ENCODE results near the gene CADM3.

DNA sequence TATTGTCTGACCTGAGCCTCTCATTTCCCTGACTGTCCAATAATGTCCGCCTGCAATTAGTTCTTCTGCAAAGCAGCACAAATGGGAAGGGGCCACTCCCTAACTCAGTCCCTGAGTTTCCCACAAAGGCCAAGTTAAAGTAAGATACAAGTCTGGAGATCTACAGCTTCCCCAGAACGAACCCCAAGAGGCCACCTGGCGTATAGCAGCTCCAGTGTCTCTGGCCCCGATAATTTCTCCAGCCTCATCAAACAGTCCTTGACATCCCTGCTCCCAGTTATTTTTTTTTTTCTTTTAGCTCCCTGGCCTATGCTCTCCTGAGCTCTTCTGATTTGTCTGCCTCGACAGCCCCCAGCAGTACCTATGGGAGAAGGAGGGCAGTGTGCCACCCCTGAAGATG lies 25.1 kb downstream of the CADM3 start:
- TF ChIP-seq JUNB (IDR thresholded peaks at IDR 0.05) (no peak), RAD21 (conservative IDR thresholded peaks at IDR 0.05 in 1 of 2, IDR thresholded peaks at IDR 0.05 in 1 of 2) (no peak), EP300 (IDR thresholded peaks at IDR 0.05) (no peak), POLR2A (IDR thresholded peaks at IDR 0.05; ENCODE audit: low read length) (no peak), MYC (IDR thresholded peaks at IDR 0.05; ENCODE audit: borderline replicate concordance, low read length) (no peak), MAX (IDR thresholded peaks at IDR 0.05) (no peak)
- TF ChIP-seq, protein P1, sequence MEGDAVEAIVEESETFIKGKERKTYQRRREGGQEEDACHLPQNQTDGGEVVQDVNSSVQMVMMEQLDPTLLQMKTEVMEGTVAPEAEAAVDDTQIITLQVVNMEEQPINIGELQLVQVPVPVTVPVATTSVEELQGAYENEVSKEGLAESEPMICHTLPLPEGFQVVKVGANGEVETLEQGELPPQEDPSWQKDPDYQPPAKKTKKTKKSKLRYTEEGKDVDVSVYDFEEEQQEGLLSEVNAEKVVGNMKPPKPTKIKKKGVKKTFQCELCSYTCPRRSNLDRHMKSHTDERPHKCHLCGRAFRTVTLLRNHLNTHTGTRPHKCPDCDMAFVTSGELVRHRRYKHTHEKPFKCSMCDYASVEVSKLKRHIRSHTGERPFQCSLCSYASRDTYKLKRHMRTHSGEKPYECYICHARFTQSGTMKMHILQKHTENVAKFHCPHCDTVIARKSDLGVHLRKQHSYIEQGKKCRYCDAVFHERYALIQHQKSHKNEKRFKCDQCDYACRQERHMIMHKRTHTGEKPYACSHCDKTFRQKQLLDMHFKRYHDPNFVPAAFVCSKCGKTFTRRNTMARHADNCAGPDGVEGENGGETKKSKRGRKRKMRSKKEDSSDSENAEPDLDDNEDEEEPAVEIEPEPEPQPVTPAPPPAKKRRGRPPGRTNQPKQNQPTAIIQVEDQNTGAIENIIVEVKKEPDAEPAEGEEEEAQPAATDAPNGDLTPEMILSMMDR (IDR thresholded peaks at IDR 0.05) = no peak

Measured in A549 (cell line).